Body of pancreas (tissue), 4 donors: ENCODE data around the gene DMKN. TPM values are rescaled to one million over a fixed set of nuclear protein-coding genes. Genes with fewer than 3 reads are reported as not detected.

Source experiments
- ATAC-seq: fragments of 150-250 bp; one replicate; pipeline ENCODE4 v1.9.1; 2016
- DNase-seq, 4 donors: peaks; one replicate each; pipeline ENCODE4 v3.0.0-alpha.2; 2019
- H3K27ac ChIP-seq, 4 donors: fragments of 200-600 bp; sonication (generic); 1 replicate in 3 of 4; 2 replicates in 1 of 4; pipeline versions ENCODE4 v1.5.1 to v1.6.1; 2016 to 2019; ENCODE audit warnings: mild to moderate bottlenecking in 1 of 4, mixed read lengths in 1 of 4, moderate library complexity in 1 of 4
- H3K27me3 ChIP-seq, 2 donors: fragments of 200-600 bp; sonication (generic); one replicate each; pipeline ENCODE4 v1.6.0; 2016; ENCODE audit warnings: mild to moderate bottlenecking in 1 of 2
- H3K36me3 ChIP-seq, 2 donors: fragments of 200-600 bp; sonication (generic); replicated peaks in 1 of 2; 2 replicates each; pipeline ENCODE4 v1.5.1; 2016; ENCODE audit warnings: low read depth in 2 of 2; ENCODE audit not compliant: insufficient read depth in 1 of 2
- H3K4me1 ChIP-seq: fragments of 200-600 bp; sonication (generic); one replicate; pipeline ENCODE4 v1.6.0; 2016
- H3K4me3 ChIP-seq, 2 donors: fragments of 200-600 bp; sonication (generic); 1 replicate in 1 of 2; 2 replicates in 1 of 2; pipeline ENCODE4 v1.5.1; 2016 to 2019
- H3K9me3 ChIP-seq, 3 donors: fragments of 200-600 bp; sonication (generic); 1 replicate in 2 of 3; 2 replicates in 1 of 3; pipeline ENCODE4 v1.5.1; 2016
- POLR2A ChIP-seq, 3 donors: fragments of 450-650 bp; IDR thresholded peaks; one replicate each; pipeline ENCODE4 v1.6.1; 2016; ENCODE audit warnings: antibody characterized with exemption in 3 of 3, mild to moderate bottlenecking in 2 of 3
- WGBS, 2 donors: methylation state at CpG; one replicate each; pipeline ENCODE4 v1.1.5; 2017; 5-methylcytosine and 5-hydroxymethylcytosine counted together
- intact Hi-C: fragments of 100-400 bp; cut with DNase I; formaldehyde crosslinking; loops from one replicate; pipeline ENCODE4 v1.15.1; 2023
- total RNA-seq, 2 donors: library from RNA; depleted of rRNA; stranded (reverse); fragments of >200 nt; gene quantifications; one replicate each; pipeline ENCODE4 v1.1.0, GENCODE V29; 2016
- TF ChIP-seq, protein P1 (sequence below), 7 experiments: fragments of 450-650 bp in 4 of 7; fragments of 200-600 bp in 3 of 7; sonication (generic) in 3 of 7; IDR thresholded peaks; one replicate each; pipeline ENCODE4 v1.5.1; 2016 to 2019; ENCODE audit warnings: antibody characterized with exemption in 7 of 7

The DMKN gene
- total RNA-seq, 2 donors from 2014 or later, result 146 TPM

DNA sequence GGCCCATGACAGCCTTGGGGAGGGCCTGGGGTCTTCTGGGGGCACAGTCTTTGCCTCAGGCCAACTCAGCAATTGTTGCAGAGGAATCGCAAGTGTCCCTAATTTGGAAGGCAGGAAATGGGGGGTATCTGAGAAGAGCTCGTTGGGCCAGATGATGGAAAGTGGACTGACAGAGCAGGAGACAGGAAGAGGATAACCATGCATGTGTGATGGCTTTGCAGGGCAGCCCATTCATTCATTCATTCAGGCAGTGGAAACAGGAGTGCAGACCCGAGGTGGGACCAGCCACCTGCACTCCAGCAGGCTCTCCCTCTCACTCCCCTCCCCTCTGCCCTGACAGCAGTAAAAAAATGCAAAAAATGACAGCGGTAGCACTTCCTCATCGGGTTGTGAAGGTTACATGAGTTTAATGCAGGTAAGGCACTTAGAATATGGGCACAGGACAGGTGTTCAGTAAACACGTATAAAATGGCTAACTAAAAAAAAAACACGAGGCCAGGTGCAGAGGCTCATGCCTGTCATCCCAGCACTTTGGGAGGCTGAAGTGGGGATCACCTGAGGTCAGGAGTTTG lies 27.0 kb upstream of the DMKN start:
- no peaks in the 10 kb centered on the region for H3K9me3 ChIP-seq
- TF ChIP-seq POLR2A (IDR thresholded peaks at IDR 0.05), result no peak
- TF ChIP-seq, protein P1, sequence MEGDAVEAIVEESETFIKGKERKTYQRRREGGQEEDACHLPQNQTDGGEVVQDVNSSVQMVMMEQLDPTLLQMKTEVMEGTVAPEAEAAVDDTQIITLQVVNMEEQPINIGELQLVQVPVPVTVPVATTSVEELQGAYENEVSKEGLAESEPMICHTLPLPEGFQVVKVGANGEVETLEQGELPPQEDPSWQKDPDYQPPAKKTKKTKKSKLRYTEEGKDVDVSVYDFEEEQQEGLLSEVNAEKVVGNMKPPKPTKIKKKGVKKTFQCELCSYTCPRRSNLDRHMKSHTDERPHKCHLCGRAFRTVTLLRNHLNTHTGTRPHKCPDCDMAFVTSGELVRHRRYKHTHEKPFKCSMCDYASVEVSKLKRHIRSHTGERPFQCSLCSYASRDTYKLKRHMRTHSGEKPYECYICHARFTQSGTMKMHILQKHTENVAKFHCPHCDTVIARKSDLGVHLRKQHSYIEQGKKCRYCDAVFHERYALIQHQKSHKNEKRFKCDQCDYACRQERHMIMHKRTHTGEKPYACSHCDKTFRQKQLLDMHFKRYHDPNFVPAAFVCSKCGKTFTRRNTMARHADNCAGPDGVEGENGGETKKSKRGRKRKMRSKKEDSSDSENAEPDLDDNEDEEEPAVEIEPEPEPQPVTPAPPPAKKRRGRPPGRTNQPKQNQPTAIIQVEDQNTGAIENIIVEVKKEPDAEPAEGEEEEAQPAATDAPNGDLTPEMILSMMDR (IDR thresholded peaks at IDR 0.05), result no peak
- no peak overlapping the region for H3K27ac ChIP-seq
- peaks cover 8% of the 10 kb centered on the region for H3K4me1 ChIP-seq
- intact Hi-C loops, result no loop called here
- 66 to 77% methylated on average over 7 of the region's 7 CpGs for WGBS, 2 donors
- H3K4me3 ChIP-seq, result no peak overlapping the region
- ATAC-seq (no peak), DNase-seq (no peak)
- H3K27me3 ChIP-seq, result no peaks in the 10 kb centered on the region
- H3K36me3 ChIP-seq, result no peaks in the 10 kb centered on the region

DNA sequence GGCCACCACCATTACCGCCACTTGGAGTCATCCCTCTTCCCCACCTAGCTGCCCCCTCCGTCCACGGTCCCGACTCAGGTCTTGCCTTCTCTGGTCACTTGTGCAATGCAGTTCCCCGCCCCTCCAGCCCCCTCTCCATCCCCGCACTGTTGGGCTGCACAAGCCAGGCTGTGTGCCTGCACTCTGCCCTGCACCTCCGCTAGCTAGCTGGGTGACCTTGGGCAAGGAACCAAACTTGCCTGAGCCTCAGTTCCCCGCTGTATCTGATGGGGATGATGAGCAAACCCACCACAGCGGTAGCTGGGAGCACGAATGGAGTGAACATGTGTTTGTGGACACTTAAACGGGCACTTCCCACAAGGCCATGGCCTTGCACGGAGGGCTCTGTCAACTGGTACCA lies 26.4 kb upstream of the DMKN start:
- Histone ChIP-seq H3K4me3 (no peak overlapping the region), H3K4me1 (peaks cover 8% of the 10 kb centered on the region), H3K9me3 (no peaks in the 10 kb centered on the region), H3K27me3 (no peaks in the 10 kb centered on the region), H3K36me3 (no peaks in the 10 kb centered on the region), H3K27ac (no peak overlapping the region)
- WGBS, 2 donors, result 86 to 89% methylated on average over 6 to 12 of the region's 12 CpGs
- no peak for DNase-seq
- TF ChIP-seq, protein P1 (IDR thresholded peaks at IDR 0.05), result no peak
- TF ChIP-seq POLR2A (IDR thresholded peaks at IDR 0.05), result no peak
- intact Hi-C loops, result no loop called here
- ATAC-seq, result no peak

DNA sequence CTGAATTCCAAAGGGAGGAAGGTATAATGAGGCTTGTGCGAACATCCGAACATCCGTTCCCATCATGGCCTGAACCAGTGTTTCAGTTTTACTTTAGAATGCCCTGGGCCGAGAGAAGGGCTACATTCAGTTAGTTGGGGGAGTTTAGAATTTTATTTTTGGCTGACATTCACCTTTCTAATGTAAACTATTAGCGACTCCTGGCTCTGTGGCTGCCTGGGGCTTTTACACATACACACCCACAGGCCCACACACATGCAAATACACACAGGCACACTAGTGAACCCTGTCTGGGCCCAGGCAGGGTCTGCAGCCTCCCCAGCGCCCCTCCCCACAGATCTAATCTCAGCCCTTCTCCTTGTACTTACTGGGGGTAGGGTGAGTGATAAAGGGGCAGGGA lies 25.9 kb upstream of the DMKN start:
- WGBS, 2 donors, result 70 to 73% methylated on average over 6 of the region's 6 CpGs
- H3K36me3 ChIP-seq, result no peaks in the 10 kb centered on the region
- H3K4me1 ChIP-seq, result peaks cover 3% of the 10 kb centered on the region
- no peak overlapping the region for H3K27ac ChIP-seq
- H3K9me3 ChIP-seq, result no peaks in the 10 kb centered on the region
- DNase-seq (no peak), ATAC-seq (no peak)
- no peak overlapping the region for H3K4me3 ChIP-seq
- H3K27me3 ChIP-seq, result no peaks in the 10 kb centered on the region
- TF ChIP-seq POLR2A (IDR thresholded peaks at IDR 0.05), result no peak
- TF ChIP-seq, protein P1 (IDR thresholded peaks at IDR 0.05), result no peak
- intact Hi-C loops, result no loop called here

DNA sequence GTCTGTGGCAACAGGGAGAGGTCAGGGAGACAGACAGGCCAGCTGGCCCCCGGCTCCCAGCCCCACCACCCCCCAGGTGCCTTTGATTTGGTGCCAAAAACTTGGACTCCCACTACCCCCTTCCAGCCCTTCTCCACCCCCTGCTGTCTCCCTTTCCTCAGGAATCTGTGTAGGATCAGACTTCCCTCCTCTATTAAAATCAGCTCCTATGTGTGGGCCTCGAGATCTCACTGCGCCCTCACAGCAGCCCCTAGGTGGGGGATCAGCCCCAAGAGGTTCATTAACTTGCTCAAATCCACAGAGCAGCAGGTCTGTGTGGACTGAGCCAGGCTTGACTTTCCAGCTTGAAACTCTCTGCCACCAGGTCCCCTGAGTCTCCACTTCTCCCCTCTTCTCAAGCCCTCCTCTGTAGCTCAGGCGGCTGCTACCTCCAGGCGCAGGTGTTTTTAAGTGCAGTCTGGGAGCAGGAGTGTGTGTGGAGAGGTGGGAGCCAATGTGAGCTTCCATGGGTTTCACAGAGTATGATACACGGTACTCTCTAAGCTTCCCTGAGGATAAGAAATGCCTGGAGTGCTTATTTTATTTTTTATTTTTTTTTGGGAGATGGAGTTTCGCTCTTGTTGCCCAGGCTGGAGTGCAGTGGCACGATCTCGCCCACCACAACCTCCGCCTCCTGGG lies 21.5 kb upstream of the DMKN start:
- Histone ChIP-seq H3K27me3 (no peaks in the 10 kb centered on the region), H3K36me3 (no peaks in the 10 kb centered on the region), H3K4me1 (peaks cover 9% of the 10 kb centered on the region), H3K27ac (no peak overlapping the region), H3K4me3 (no peak overlapping the region), H3K9me3 (no peaks in the 10 kb centered on the region)
- no peak for DNase-seq
- no peak for TF ChIP-seq POLR2A (IDR thresholded peaks at IDR 0.05)
- TF ChIP-seq, protein P1 (IDR thresholded peaks at IDR 0.05), result no peak
- intact Hi-C loops, result no loop called here
- ATAC-seq, result no peak
- 60 to 68% methylated on average over 10 of the region's 10 CpGs for WGBS, 2 donors
